SK-N-MC (cell line): ENCODE measurements around the gene LRP1B.

Experiments
- EZH2 ChIP-seq: fragments of 200-600 bp; sonication (generic); IDR thresholded peaks from one replicate; pipeline ENCODE4 v1.6.1; 2017; ENCODE audit warnings: antibody characterized with exemption
- FOXP2 ChIP-seq: optimal IDR thresholded peaks from 2 replicates; pipeline ENCODE3; 2011; ENCODE audit warnings: mild to moderate bottlenecking, moderate library complexity; ENCODE audit not compliant: insufficient read depth; ENCODE audit errors: extremely low read length, control extremely low read depth
- POLR2AphosphoS5 ChIP-seq: IDR thresholded peaks from 2 replicates; pipeline ENCODE4 v1.6.1; 2012; ENCODE audit warnings: mild to moderate bottlenecking, low read depth, low read length, borderline replicate concordance

DNA sequence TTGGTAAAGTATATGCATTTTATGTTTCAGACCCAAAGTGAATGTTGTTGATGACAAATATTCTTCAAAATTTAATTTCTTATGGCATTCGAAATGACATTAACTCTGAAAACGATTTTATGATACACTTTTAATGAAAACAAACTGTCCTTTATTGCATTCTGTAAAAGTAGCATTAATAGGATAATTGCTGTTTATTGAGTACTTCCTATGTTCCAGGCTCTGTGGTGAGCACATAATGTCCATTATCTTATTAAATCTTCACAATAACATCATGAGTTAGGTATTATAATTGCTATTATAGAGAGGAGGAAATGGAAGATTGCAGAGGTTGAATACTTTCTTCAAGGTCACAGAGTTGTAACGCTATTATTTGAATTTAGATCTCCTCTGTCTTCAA, 638.0 kb downstream of the LRP1B start:
- no peak for TF ChIP-seq POLR2AphosphoS5
- no peak for TF ChIP-seq EZH2
- TF ChIP-seq FOXP2: no peak
